ACC112 (cell line): ENCODE data around the gene MISFA.
"Not testable (repeated sequence)": the region's sequence is repeated elsewhere in the genome, so short reads cannot be mapped to it uniquely, and the experiment has no call there.

Experiments
- H2AFZ ChIP-seq: fragments of 200-600 bp; sonication (generic); one replicate; pipeline ENCODE4 v1.6.0; 2017; ENCODE audit warnings: antibody characterized with exemption, low read length; ENCODE audit not compliant: unreplicated experiment
- H3K27ac ChIP-seq: fragments of 200-600 bp; sonication (generic); 2 replicates; pipeline ENCODE4 v1.5.1; 2014; ENCODE audit warnings: low read depth, mild to moderate bottlenecking, antibody characterized with exemption, low read length, moderate library complexity
- H3K27me3 ChIP-seq: fragments of 200-600 bp; sonication (generic); 2 replicates; pipeline ENCODE4 v1.6.1; 2014; ENCODE audit warnings: mild to moderate bottlenecking, antibody characterized with exemption, low read length, moderate library complexity, mixed read lengths; ENCODE audit not compliant: insufficient read depth
- H3K36me3 ChIP-seq: fragments of 200-600 bp; sonication (generic); 2 replicates; pipeline ENCODE4 v1.6.1; 2016; ENCODE audit warnings: mild to moderate bottlenecking, antibody characterized with exemption, low read length, moderate library complexity, mixed read lengths; ENCODE audit not compliant: insufficient read depth
- H3K4me1 ChIP-seq: fragments of 200-600 bp; sonication (generic); one replicate; pipeline ENCODE4 v1.6.1; 2016; ENCODE audit warnings: low read length, mixed read lengths; ENCODE audit not compliant: insufficient read depth, unreplicated experiment, control insufficient read depth
- H3K4me3 ChIP-seq: fragments of 200-600 bp; sonication (generic); 2 replicates; pipeline ENCODE4 v1.5.1; 2014; ENCODE audit warnings: mild to moderate bottlenecking, low read depth, low read length
- H3K79me2 ChIP-seq: fragments of 200-600 bp; sonication (generic); one replicate; pipeline ENCODE4 v1.6.0; 2016; ENCODE audit warnings: low read length; ENCODE audit not compliant: control insufficient read depth, unreplicated experiment, insufficient read depth

Gene MISFA

GRCh38 chr11:18590571-18590970, 9.0 kb upstream of the MISFA start:
- Histone ChIP-seq H3K4me1 (peaks cover 24% of the 10 kb centered on the region), H3K79me2 (peaks cover 58% of the 10 kb centered on the region), H3K27ac (no peak overlapping the region), H2AFZ (no peak overlapping the region), H3K27me3 (no peaks in the 10 kb centered on the region), H3K4me3 (peak overlapping the region; percentile 81), H3K36me3 (peaks cover 2% of the 10 kb centered on the region; the same call in 1 of the 2 replicates)

GRCh38 chr11:18594088-18594487, 5.5 kb upstream of the MISFA start:
- Histone ChIP-seq H3K79me2 (peaks cover 31% of the 10 kb centered on the region), H3K4me1 (peaks cover 19% of the 10 kb centered on the region), H3K36me3 (peaks cover 10% of the 10 kb centered on the region; the same call in 1 of the 2 replicates)
- not testable (repeated sequence) for H3K27ac ChIP-seq, H3K4me3 ChIP-seq, H3K27me3 ChIP-seq, H2AFZ ChIP-seq

GRCh38 chr11:18594999-18595749, 4.4 kb upstream of the MISFA start:
- H3K27ac ChIP-seq = no peak overlapping the region
- peaks cover 10% of the 10 kb centered on the region; the same call in 1 of the 2 replicates for H3K36me3 ChIP-seq
- H2AFZ ChIP-seq = no peak overlapping the region
- peaks cover 12% of the 10 kb centered on the region for H3K4me1 ChIP-seq
- H3K27me3 ChIP-seq = no peaks in the 10 kb centered on the region
- no peak overlapping the region for H3K4me3 ChIP-seq
- H3K79me2 ChIP-seq = peaks cover 20% of the 10 kb centered on the region

- Histone ChIP-seq H2AFZ (no peak overlapping the region), H3K36me3 (0 out of 2 replicates have a peak, but pooled peaks cover 6% of the 10 kb centered on the region), H3K27ac (no peak overlapping the region)
Observed at GRCh38 chr11:18600915-18601569, 1.5 kb downstream of the MISFA start.

GRCh38 chr11:18608376-18608775, 8.8 kb downstream of the MISFA start:
- peaks cover 9% of the 10 kb centered on the region for H3K36me3 ChIP-seq
- H3K79me2 ChIP-seq = no peaks in the 10 kb centered on the region
- H3K27me3 ChIP-seq = no peaks in the 10 kb centered on the region
- no peak overlapping the region for H2AFZ ChIP-seq
- H3K4me1 ChIP-seq = no peaks in the 10 kb centered on the region
- no peak overlapping the region for H3K4me3 ChIP-seq
- H3K27ac ChIP-seq = no peak overlapping the region

More at GRCh38 chr11:18600915-18601569, 1.5 kb downstream of the MISFA start:
- H3K79me2 ChIP-seq = no peaks in the 10 kb centered on the region
- no peak overlapping the region for H3K4me3 ChIP-seq
- no peaks in the 10 kb centered on the region for H3K4me1 ChIP-seq
- H3K27me3 ChIP-seq = no peaks in the 10 kb centered on the region

GRCh38 chr11:18611196-18611595, 11.6 kb downstream of the MISFA start:
- Histone ChIP-seq H3K36me3 (peaks cover 20% of the 10 kb centered on the region), H3K27ac (no peak overlapping the region), H3K4me1 (peaks cover 5% of the 10 kb centered on the region), H3K4me3 (no peak overlapping the region), H2AFZ (no peak overlapping the region), H3K27me3 (no peaks in the 10 kb centered on the region), H3K79me2 (peaks cover 5% of the 10 kb centered on the region)

GRCh38 chr11:18612394-18612793, 12.8 kb downstream of the MISFA start:
- Histone ChIP-seq H3K27me3 (no peaks in the 10 kb centered on the region), H2AFZ (no peak overlapping the region), H3K36me3 (peaks cover 16% of the 10 kb centered on the region), H3K27ac (no peak overlapping the region), H3K4me3 (no peak overlapping the region), H3K4me1 (peaks cover 11% of the 10 kb centered on the region), H3K79me2 (peaks cover 13% of the 10 kb centered on the region)

- no peaks in the 10 kb centered on the region for H3K27me3 ChIP-seq
- H3K79me2 ChIP-seq = peaks cover 34% of the 10 kb centered on the region
- no peak overlapping the region for H3K4me3 ChIP-seq
- peaks cover 16% of the 10 kb centered on the region; the same call in 1 of the 2 replicates for H3K36me3 ChIP-seq
- no peak overlapping the region for H3K27ac ChIP-seq
- no peak overlapping the region for H2AFZ ChIP-seq
- peaks cover 26% of the 10 kb centered on the region for H3K4me1 ChIP-seq
Observed at GRCh38 chr11:18614667-18615066, 15.1 kb downstream of the MISFA start.

GRCh38 chr11:18615628-18616392, 16.2 kb downstream of the MISFA start:
- H3K79me2 ChIP-seq = peaks cover 43% of the 10 kb centered on the region
- H2AFZ ChIP-seq = no peak overlapping the region
- H3K4me3 ChIP-seq = no peak overlapping the region
- H3K36me3 ChIP-seq = peaks cover 16% of the 10 kb centered on the region; the same call in 1 of the 2 replicates
- no peak overlapping the region for H3K27ac ChIP-seq
- no peaks in the 10 kb centered on the region for H3K27me3 ChIP-seq
- H3K4me1 ChIP-seq = peaks cover 26% of the 10 kb centered on the region

- Histone ChIP-seq H3K4me1 (peaks cover 26% of the 10 kb centered on the region), H3K27ac (peak overlapping the region; percentile 28), H3K27me3 (no peaks in the 10 kb centered on the region), H3K79me2 (peaks cover 61% of the 10 kb centered on the region), H3K4me3 (peak overlapping the region; percentile 52; the same call in 1 of the 2 replicates), H3K36me3 (peaks cover 13% of the 10 kb centered on the region; the same call in 1 of the 2 replicates), H2AFZ (no peak overlapping the region)
Observed at GRCh38 chr11:18617688-18618341, 18.2 kb downstream of the MISFA start.
